PFSK-1 (cell line): ENCODE results near the gene ZNF611.

Experiments used
- FOXP2 ChIP-seq: optimal IDR thresholded peaks from 2 replicates; pipeline ENCODE3; 2011; ENCODE audit warnings: borderline replicate concordance, control low read depth, inconsistent platforms; ENCODE audit not compliant: insufficient read depth; ENCODE audit errors: extremely low read length, extremely low read depth
- POLR2AphosphoS5 ChIP-seq: IDR thresholded peaks from 2 replicates; pipeline ENCODE4 v1.6.1; 2012; ENCODE audit warnings: low read depth, mild to moderate bottlenecking, control low read depth, low read length, moderate library complexity
- SIN3A ChIP-seq: IDR thresholded peaks from 2 replicates; pipeline ENCODE4 v1.6.1; 2012; ENCODE audit warnings: mild to moderate bottlenecking, low read length, moderate library complexity, borderline replicate concordance; ENCODE audit not compliant: insufficient read depth
- TAF1 ChIP-seq: IDR thresholded peaks from 2 replicates; pipeline ENCODE4 v1.6.1; 2012; ENCODE audit warnings: low read length, control low read depth, borderline replicate concordance; ENCODE audit not compliant: insufficient read depth
- TF ChIP-seq, protein P1 (sequence below), 2 experiments: IDR thresholded peaks; 2 replicates each; pipeline versions ENCODE4 v1.6.1 to v1.8.0; 2011 to 2012; ENCODE audit warnings: low read depth in 2 of 2, low read length in 2 of 2, control low read depth in 1 of 2, inconsistent platforms in 1 of 2, mild to moderate bottlenecking in 1 of 2, moderate library complexity in 1 of 2; ENCODE audit not compliant: insufficient read depth in 1 of 2

ZNF611 gene

GRCh38 chr19:52667972-52668371 is 66.9 kb downstream of the ZNF611 start:
- TF ChIP-seq POLR2AphosphoS5 (no peak), SIN3A (no peak), FOXP2 (no peak), TAF1 (no peak)
- TF ChIP-seq, protein P1, sequence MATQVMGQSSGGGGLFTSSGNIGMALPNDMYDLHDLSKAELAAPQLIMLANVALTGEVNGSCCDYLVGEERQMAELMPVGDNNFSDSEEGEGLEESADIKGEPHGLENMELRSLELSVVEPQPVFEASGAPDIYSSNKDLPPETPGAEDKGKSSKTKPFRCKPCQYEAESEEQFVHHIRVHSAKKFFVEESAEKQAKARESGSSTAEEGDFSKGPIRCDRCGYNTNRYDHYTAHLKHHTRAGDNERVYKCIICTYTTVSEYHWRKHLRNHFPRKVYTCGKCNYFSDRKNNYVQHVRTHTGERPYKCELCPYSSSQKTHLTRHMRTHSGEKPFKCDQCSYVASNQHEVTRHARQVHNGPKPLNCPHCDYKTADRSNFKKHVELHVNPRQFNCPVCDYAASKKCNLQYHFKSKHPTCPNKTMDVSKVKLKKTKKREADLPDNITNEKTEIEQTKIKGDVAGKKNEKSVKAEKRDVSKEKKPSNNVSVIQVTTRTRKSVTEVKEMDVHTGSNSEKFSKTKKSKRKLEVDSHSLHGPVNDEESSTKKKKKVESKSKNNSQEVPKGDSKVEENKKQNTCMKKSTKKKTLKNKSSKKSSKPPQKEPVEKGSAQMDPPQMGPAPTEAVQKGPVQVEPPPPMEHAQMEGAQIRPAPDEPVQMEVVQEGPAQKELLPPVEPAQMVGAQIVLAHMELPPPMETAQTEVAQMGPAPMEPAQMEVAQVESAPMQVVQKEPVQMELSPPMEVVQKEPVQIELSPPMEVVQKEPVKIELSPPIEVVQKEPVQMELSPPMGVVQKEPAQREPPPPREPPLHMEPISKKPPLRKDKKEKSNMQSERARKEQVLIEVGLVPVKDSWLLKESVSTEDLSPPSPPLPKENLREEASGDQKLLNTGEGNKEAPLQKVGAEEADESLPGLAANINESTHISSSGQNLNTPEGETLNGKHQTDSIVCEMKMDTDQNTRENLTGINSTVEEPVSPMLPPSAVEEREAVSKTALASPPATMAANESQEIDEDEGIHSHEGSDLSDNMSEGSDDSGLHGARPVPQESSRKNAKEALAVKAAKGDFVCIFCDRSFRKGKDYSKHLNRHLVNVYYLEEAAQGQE (IDR thresholded peaks at IDR 0.05; ENCODE audit: insufficient read depth in 1 of 2, low read depth in 2 of 2, low read length in 2 of 2) = no peak

DNA sequence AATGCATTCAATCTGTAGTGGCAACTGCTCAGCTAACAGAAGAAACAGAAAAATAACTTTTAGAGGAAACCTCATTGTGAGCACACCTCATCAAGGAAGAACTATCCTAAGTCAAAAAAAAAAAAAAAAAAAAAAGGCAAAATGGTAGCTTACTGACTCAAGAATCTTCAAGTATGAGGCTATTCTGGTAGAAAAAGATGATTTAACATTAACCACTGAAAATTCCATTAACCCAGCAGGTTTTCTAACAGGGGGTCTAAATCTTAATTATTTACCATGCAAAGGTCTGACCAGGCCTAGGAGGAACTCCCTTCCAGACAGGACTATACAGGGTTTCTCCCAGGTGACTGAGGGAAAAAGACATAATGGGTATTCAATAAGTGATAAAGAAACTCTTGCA is 68.3 kb downstream of the ZNF611 start:
- TF ChIP-seq SIN3A (no peak), FOXP2 (no peak), POLR2AphosphoS5 (no peak), TAF1 (no peak)
- TF ChIP-seq, protein P1 (IDR thresholded peaks at IDR 0.05; ENCODE audit: insufficient read depth in 1 of 2, low read depth in 2 of 2, low read length in 2 of 2) = no peak

GRCh38 chr19:52665529-52665928 is 69.3 kb downstream of the ZNF611 start:
- TF ChIP-seq FOXP2 (no peak), TAF1 (no peak), POLR2AphosphoS5 (no peak), SIN3A (no peak)
- TF ChIP-seq, protein P1 (IDR thresholded peaks at IDR 0.05; ENCODE audit: insufficient read depth in 1 of 2, low read depth in 2 of 2, low read length in 2 of 2) = no peak

GRCh38 chr19:52665027-52665426 is 69.8 kb downstream of the ZNF611 start:
- no peak for TF ChIP-seq TAF1
- TF ChIP-seq, protein P1 (IDR thresholded peaks at IDR 0.05; ENCODE audit: insufficient read depth in 1 of 2, low read depth in 2 of 2, low read length in 2 of 2) = no peak
- no peak for TF ChIP-seq FOXP2
- no peak for TF ChIP-seq POLR2AphosphoS5

DNA sequence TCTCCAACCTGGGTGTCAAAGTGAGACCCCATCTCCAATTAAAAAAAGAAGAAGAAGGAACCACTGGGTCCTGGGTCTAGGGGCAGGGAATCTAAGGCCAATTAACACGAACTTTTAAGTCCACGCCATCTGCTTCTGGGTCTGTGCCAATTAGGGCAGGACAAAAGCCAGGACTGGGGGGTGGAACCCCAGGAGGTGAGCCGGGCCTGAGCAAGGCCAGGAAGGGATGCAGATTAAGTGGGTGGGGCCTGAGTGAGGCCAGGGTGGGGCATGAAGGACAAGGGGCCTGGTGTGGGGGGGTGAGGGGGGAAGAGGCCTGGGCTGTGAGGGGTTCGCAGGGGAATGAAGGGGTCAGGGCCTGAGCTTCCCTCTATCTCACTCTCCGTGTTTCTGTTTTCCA is 70.4 kb downstream of the ZNF611 start:
- no peak for TF ChIP-seq FOXP2
- TF ChIP-seq TAF1 = no peak
- no peak for TF ChIP-seq SIN3A
- TF ChIP-seq, protein P1 (IDR thresholded peaks at IDR 0.05; ENCODE audit: insufficient read depth in 1 of 2, low read depth in 2 of 2, low read length in 2 of 2) = no peak
- no peak for TF ChIP-seq POLR2AphosphoS5
